ENCODE measurements around the gene C2CD2.
A peak's percentile ranks its signal among the peaks of the same experiment; 100 is the strongest.

The C2CD2 gene

GRCh38 chr21:41881051-41881450 is 72.8 kb downstream of the C2CD2 start:
- no peak for DNase-seq

GRCh38 chr21:41880153-41880552 is 73.7 kb downstream of the C2CD2 start:
- DNase-seq: no peak

GRCh38 chr21:41879190-41879998 is 74.4 kb downstream of the C2CD2 start, which contains the start of gene PRDM15:
TSS of gene PRDM15 (minus strand) at chr21:41879344. CDS start at chr21:41860363, 18,981 bp downstream.
- peak; percentile 78 for DNase-seq

GRCh38 chr21:41878831-41879189 is 75.0 kb downstream of the C2CD2 start:
- DNase-seq: peak; percentile 74

GRCh38 chr21:41877901-41878830 is 75.7 kb downstream of the C2CD2 start:
- DNase-seq: peak; percentile 39

GRCh38 chr21:41876928-41877652 is 76.7 kb downstream of the C2CD2 start:
- no peak for DNase-seq

- DNase-seq: no peak
These were observed 77.4 kb downstream of the C2CD2 start for GRCh38 chr21:41876396-41876795.

GRCh38 chr21:41875086-41875485 is 78.7 kb downstream of the C2CD2 start:
- DNase-seq: no peak

- DNase-seq: no peak
These were observed 79.2 kb downstream of the C2CD2 start for GRCh38 chr21:41874611-41875010.

GRCh38 chr21:41873426-41873825 is 80.4 kb downstream of the C2CD2 start:
- DNase-seq: no peak

GRCh38 chr21:41873005-41873404 is 80.8 kb downstream of the C2CD2 start:
- no peak for DNase-seq

GRCh38 chr21:41871293-41872030 is 82.4 kb downstream of the C2CD2 start:
- no peak for DNase-seq

GRCh38 chr21:41869771-41870170 is 84.0 kb downstream of the C2CD2 start:
- DNase-seq: no peak

GRCh38 chr21:41868062-41868710 is 85.6 kb downstream of the C2CD2 start:
- no peak for DNase-seq

- no peak for DNase-seq
These were observed 86.5 kb downstream of the C2CD2 start for GRCh38 chr21:41867313-41867712.

GRCh38 chr21:41866274-41866809 is 87.5 kb downstream of the C2CD2 start:
- DNase-seq: no peak

GRCh38 chr21:41865002-41865777 is 88.6 kb downstream of the C2CD2 start:
- DNase-seq: no peak

GRCh38 chr21:41864311-41865001 is 89.4 kb downstream of the C2CD2 start:
- DNase-seq: no peak

- DNase-seq: no peak
These were observed 90.4 kb downstream of the C2CD2 start for GRCh38 chr21:41863439-41863740.

GRCh38 chr21:41861987-41862386 is 91.8 kb downstream of the C2CD2 start:
- no peak for DNase-seq

Data from HCEC 1CT (cell line).